Pons (tissue), 1 donor: ENCODE data around the gene DST.

Experiments used
- DNase-seq: peaks from one replicate; pipeline ENCODE4 v3.0.0-alpha.2; 2016; ENCODE audit warnings: low spot score

DST gene

GRCh38 chr6:56433119-56433518 lies 209.6 kb downstream of the DST start:
- DNase-seq, result no peak

- DNase-seq, result no peak
These were observed 210.5 kb downstream of the DST start for GRCh38 chr6:56432194-56432593.

GRCh38 chr6:56430629-56431600 lies 211.8 kb downstream of the DST start:
- no peak for DNase-seq

DNA sequence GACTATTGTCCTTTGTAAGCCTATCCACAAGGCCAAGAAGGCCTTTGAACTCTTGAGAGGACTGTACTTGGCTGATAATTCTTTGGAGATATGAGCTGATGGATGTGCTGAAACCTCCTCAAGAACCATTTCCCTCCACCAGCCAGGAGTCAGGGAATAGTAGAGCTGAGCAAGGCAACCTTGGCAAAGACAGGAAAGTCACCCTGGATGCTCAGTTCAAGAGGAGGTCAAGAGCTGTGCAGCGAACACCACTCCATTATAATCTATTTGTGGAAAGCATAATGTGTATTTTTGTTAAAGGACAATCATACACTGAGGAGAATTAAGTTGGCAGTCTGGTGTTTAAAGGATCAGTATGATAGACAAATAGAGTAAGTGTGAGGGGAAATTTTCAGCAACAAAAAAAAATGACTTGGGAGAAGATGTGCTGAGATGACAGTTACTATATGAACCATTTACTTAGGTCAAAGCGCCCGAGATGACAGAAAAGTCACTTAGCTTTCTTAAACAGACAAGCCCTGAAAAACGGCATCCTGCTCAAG lies 218.1 kb downstream of the DST start:
- no peak for DNase-seq

GRCh38 chr6:56424064-56424463 lies 218.6 kb downstream of the DST start:
- no peak for DNase-seq

DNA sequence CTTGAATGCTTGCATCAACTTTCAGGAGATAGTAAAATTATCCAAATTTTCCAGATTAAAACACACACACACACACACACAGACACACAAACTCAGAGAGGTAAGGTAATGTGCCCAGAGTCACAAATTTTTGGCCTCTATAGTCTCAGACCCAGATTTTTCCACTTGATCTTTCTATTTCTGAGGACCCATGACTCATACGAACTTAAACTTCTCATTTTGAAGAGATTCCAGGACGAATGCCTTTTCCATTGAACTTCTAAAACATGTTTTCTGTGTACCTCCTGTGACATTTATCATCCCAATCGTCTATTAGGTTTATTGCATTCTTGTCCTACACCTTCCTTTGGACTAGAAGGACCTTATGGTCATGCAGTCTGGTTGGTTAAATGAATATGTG lies 222.4 kb downstream of the DST start:
- DNase-seq, result no peak

GRCh38 chr6:56419191-56419590 lies 223.5 kb downstream of the DST start:
- DNase-seq, result no peak

DNA sequence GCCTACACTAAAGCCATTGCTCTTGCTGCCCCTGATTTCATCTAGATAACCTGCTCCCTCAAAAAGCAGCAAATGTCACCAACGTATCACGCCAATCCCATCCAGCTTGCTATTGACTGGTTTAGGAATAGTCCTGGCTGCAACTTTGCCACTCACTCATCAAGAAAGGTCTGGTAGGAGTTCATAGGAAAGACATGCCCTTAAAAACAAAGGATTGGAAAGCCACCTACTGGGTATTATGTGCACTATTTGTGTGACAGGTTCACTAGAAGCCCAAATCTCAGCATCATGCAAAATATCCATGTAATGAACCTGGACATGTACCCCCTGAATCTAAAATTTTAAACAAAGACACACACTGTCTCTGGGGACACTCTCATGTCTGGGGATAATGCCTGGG lies 224.9 kb downstream of the DST start:
- DNase-seq, result no peak

GRCh38 chr6:56416247-56416646 lies 226.4 kb downstream of the DST start:
- no peak for DNase-seq

GRCh38 chr6:56408976-56409375 lies 233.7 kb downstream of the DST start:
- DNase-seq, result no peak
